GM10248 (cell line): ENCODE data around the gene AMPD2.

Experiments
- CTCF ChIA-PET: fragments of 300-600 bp; sonication (Branson Sonifier 250); formaldehyde crosslinking; extraction: SDS; loops from one replicate; lab custom pipeline; 2021; ENCODE audit warnings: antibody characterized with exemption; lab: Yijun Ruan, JAX
- POLR2A ChIA-PET: fragments of 350-650 bp; sonication (Branson Sonifier 250); formaldehyde crosslinking; extraction: SDS; loops from one replicate; lab custom pipeline; 2020; ENCODE audit warnings: antibody characterized with exemption; lab: Yijun Ruan, JAX
- DNase-seq: peaks from one replicate; pipeline ENCODE4 v3.0.0; 2012; ENCODE audit errors: extremely low spot score
- CTCF ChIP-seq: IDR thresholded peaks from 2 replicates; pipeline ENCODE4 v1.5.1; 2012; ENCODE audit warnings: mild to moderate bottlenecking, low read depth; ENCODE audit errors: extremely low read depth, missing control alignments, control extremely low read depth

Gene AMPD2

DNA sequence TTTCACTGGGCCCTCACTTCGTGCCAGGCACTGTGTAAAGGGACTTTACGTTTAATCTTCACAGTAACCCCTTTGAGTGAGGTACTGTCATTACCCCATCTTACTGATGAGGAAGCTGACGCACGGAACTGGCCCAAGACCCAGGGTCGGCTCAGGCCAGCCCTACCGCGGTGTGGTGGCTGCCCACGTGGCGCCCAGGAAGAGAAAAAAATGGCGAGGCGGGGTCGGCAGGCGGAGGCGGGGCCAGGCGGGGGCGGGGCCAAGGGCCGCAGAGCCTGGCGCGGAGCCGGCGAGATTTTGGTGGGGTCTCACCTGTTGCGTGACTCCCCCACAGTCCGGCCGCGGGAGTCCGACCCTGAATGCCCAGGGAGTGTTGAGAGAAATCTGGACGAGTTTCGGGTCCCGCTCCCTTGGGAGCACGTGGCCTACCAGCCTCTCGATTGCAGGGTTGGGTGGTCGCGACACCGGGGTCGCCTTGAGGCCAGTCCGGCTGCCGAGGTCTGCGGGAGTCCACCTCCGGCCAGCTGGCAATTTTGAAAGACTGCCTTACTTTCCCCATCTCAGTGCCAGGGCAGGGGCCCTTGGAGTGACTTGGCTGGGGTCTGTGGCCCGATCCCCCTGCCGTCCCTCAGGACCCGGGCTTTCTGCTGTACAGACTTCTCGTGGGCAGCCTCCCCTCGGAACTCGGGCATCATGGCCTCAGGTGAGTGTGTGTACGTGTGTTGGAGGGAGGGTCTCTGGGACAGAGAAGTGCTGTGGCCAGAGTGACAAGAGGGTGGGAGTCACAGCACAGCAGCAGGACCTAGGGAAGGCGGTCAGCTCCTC lies at the start of gene AMPD2, which contains the start of gene GNAT2:
AMPD2 (plus strand) TSS at position 262 of the 825 bp plus-strand sequence. CDS start 1,339 bp downstream, outside the sequence.
GNAT2 (minus strand) TSS at position 41 of the 825 bp plus-strand sequence. CDS start 6,746 bp downstream, outside the sequence.
- POLR2A ChIA-PET, result interaction anchor here (0.9 kb wide), 1 partner anchor 15 kb away, joined by 3 read pairs; no protein-coding TSS in a partner anchor
- CTCF ChIA-PET, result interaction anchor here (0.7 to 2.5 kb wide), 13 partner anchors 10 to 410 kb away, joined by 3 to 31 read pairs (median 3); partner anchors contain the start of gene GNAI3

DNA sequence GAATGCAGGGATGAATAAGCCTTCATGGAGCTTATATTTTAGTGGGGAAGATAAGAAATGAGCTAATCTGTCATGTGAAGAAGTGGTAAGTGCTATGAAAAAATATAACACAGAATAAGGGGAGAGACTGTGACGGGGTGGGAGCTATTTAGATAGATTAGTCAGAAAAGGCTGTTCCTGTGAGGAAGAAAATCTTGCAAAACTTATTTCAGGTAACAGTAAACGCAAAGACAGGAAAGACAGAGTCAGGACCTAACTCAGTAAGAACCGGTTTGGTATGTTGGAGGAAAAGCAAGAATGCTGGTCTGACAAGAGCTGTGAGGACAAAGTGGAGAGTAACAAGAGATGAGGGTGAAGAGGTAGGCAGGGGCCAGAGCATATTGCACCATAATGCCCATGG lies 49.2 kb upstream of the AMPD2 start:
- CTCF ChIA-PET, result interaction anchor here (1.0 to 3.1 kb wide), 10 partner anchors 9 to 71 kb away, joined by 3 to 12 read pairs (median 4); partner anchors contain the start of gene GNAI3

More for the DNA sequence above, at the start of gene AMPD2, which contains the start of gene GNAT2:
- TF ChIP-seq CTCF, result no peak
- DNase-seq, result peak; percentile 91

GRCh38 chr1:109573785-109574184 lies 45.9 kb upstream of the AMPD2 start:
- DNase-seq, result no peak
- TF ChIP-seq CTCF, result no peak
- ChIA-PET CTCF (interaction anchor here (1.0 to 1.4 kb wide), 4 partner anchors 11 to 69 kb away, joined by 3 to 4 read pairs (median 4); no protein-coding TSS in a partner anchor), POLR2A (no interaction called here)

More for the DNA sequence above, 49.2 kb upstream of the AMPD2 start:
- POLR2A ChIA-PET, result no interaction called here
- DNase-seq, result no peak
- TF ChIP-seq CTCF, result no peak

- no peak for DNase-seq
- POLR2A ChIA-PET, result no interaction called here
- no peak for TF ChIP-seq CTCF
- CTCF ChIA-PET, result interaction anchor here (1.2 to 1.6 kb wide), 6 partner anchors 9 to 406 kb away, joined by 3 to 4 read pairs (median 3); partner anchors contain the start of gene AHCYL1
Measured at GRCh38 chr1:109578947-109579443, 40.6 kb upstream of the AMPD2 start.

DNA sequence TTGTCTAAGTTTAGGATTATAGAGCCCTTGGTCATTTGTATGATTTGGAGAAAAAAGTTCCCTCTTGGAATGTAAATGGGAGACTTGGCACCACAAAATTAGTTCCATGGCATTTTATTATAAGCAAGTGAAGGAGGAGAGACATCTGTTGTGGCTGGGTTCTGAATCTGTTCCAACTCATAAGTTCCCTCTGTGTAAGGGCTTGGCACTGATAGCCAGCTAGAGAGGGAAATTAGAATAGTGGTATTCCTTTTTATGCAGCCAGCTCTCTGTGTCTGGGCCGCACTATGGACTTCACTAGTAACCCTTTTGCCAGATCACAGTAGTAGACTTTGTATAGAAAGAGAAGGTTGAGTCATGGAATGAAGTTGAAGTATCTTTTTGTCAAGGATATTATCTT lies 40.1 kb upstream of the AMPD2 start:
- ChIA-PET CTCF (interaction anchor here (1.2 to 1.6 kb wide), 8 partner anchors 9 to 405 kb away, joined by 3 to 4 read pairs (median 3); partner anchors contain the start of gene AHCYL1), POLR2A (no interaction called here)
- no peak for TF ChIP-seq CTCF
- DNase-seq, result no peak

DNA sequence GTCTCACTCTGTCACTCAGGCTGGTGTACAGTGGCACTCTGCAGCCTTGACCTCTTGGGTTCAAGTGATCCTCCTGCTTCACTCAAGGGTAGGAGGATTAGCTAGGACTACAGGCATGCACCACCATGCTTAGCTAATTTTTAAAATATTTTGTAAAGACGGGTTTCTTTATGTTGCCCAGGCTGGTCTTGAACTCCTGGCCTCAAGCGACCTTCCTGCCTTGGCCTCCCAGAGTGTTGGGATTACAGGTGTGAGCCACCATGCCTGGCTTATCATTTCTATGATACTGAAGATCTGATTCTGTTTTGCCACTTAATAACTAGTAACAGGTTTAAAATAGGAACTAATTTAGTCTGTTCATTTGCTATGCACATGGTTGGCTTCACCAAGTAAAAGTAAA lies 37.6 kb upstream of the AMPD2 start:
- CTCF ChIA-PET, result interaction anchor here (1.2 kb wide), 1 partner anchor 20 kb away, joined by 3 read pairs; no protein-coding TSS in a partner anchor

More for the DNA sequence above, 37.6 kb upstream of the AMPD2 start:
- POLR2A ChIA-PET, result no interaction called here
- DNase-seq, result no peak
- TF ChIP-seq CTCF, result no peak
